SK-N-SH (cell line): Measurements from ENCODE around the gene ZIM2. TPM values are rescaled to one million over a fixed set of nuclear protein-coding genes. Genes with fewer than 3 reads are reported as not detected.

Experiments used
- CTCF ChIA-PET: fragments of 300-600, 350-600 bp; formaldehyde crosslinking; extraction: SDS; loops from one replicate; lab custom pipeline; 2021; lab: Yijun Ruan, JAX
- POLR2A ChIA-PET: fragments of 350-600 bp; sonication (Branson Sonifier 250); formaldehyde crosslinking; extraction: SDS; loops from one replicate; lab custom pipeline; 2020; ENCODE audit warnings: antibody characterized with exemption, inconsistent platforms; lab: Yijun Ruan, JAX
- DNase-seq: peaks from one replicate; pipeline ENCODE4 v3.0.0; 2012
- H2AFZ ChIP-seq: fragments of 200-600 bp; sonication (generic); 2 replicates; pipeline ENCODE4 v1.8.1; 2016; ENCODE audit warnings: antibody characterized with exemption, mild to moderate bottlenecking, low read depth
- H3F3A ChIP-seq: fragments of 200-600 bp; sonication (generic); replicated peaks from 2 replicates; pipeline ENCODE3; 2016; ENCODE audit warnings: antibody characterized with exemption, mild to moderate bottlenecking; ENCODE audit not compliant: insufficient read depth
- H3K27ac ChIP-seq, 2 experiments: fragments of 200-500 bp in 1 of 2; fragments of 200-600 bp in 1 of 2; sonication (Bioruptor generic) in 1 of 2; sonication (generic), shearing (Covaris generic) in 1 of 2; 2 replicates each; pipeline versions ENCODE4 v1.5.1 to v1.6.1; 2014 to 2016; ENCODE audit warnings: low read depth in 2 of 2, inconsistent platforms in 1 of 2, low read length in 1 of 2, mild to moderate bottlenecking in 1 of 2, mixed read lengths in 1 of 2
- H3K27me3 ChIP-seq: fragments of 200-600 bp; sonication (generic), shearing (Covaris generic); 2 replicates; pipeline ENCODE4 v1.6.1; 2016; ENCODE audit warnings: mixed run types; ENCODE audit not compliant: insufficient read depth
- H3K36me3 ChIP-seq, 2 experiments: fragments of 200-500 bp in 1 of 2; fragments of 200-600 bp in 1 of 2; sonication (Bioruptor generic) in 1 of 2; sonication (generic) in 1 of 2; replicated peaks in 1 of 2; 2 replicates each; pipeline versions ENCODE3 to v1.5.1; 2014 to 2016; ENCODE audit warnings: low read length in 1 of 2, mild to moderate bottlenecking in 1 of 2; ENCODE audit not compliant: insufficient read depth in 2 of 2, control insufficient read depth in 1 of 2
- H3K4me1 ChIP-seq, 2 experiments: fragments of 200-500 bp in 1 of 2; fragments of 200-600 bp in 1 of 2; sonication (Bioruptor generic) in 1 of 2; sonication (generic), shearing (Covaris generic) in 1 of 2; 2 replicates each; pipeline versions ENCODE4 v1.5.1 to v1.6.1; 2014 to 2016; ENCODE audit warnings: low read depth in 1 of 2, low read length in 1 of 2, mixed run types in 1 of 2; ENCODE audit not compliant: insufficient read depth in 2 of 2, control insufficient read depth in 1 of 2
- H3K4me2 ChIP-seq: fragments of 200-600 bp; sonication (generic), shearing (Covaris generic); 2 replicates; pipeline ENCODE4 v1.6.1; 2017; ENCODE audit warnings: mixed run types
- H3K4me3 ChIP-seq, 2 experiments: fragments of 200-500 bp in 1 of 2; fragments of 200-600 bp in 1 of 2; sonication (Bioruptor generic) in 1 of 2; sonication (generic), shearing (Covaris generic) in 1 of 2; 2 replicates each; pipeline versions ENCODE4 v1.5.1 to v1.8.1; 2014 to 2016; ENCODE audit warnings: low read depth in 2 of 2, inconsistent platforms in 1 of 2, low read length in 1 of 2, mild to moderate bottlenecking in 1 of 2, mixed read lengths in 1 of 2, moderate library complexity in 1 of 2
- H3K79me2 ChIP-seq: fragments of 200-600 bp; sonication (generic); 2 replicates; pipeline ENCODE4 v1.8.1; 2017; ENCODE audit warnings: mild to moderate bottlenecking; ENCODE audit not compliant: insufficient read depth
- H3K9ac ChIP-seq: fragments of 200-600 bp; sonication (generic); 2 replicates; pipeline ENCODE4 v1.6.1; 2017; ENCODE audit warnings: mixed run types
- H3K9me2 ChIP-seq: fragments of 200-600 bp; sonication (generic); 2 replicates; pipeline ENCODE4 v1.6.1; 2017; ENCODE audit warnings: mixed run types
- H3K9me3 ChIP-seq: fragments of 200-600 bp; sonication (generic); 2 replicates; pipeline ENCODE4 v1.6.1; 2017; ENCODE audit warnings: mixed run types, mild to moderate bottlenecking, moderate library complexity
- H4K20me1 ChIP-seq: fragments of 200-600 bp; sonication (generic); 2 replicates; pipeline ENCODE4 v1.6.1; 2017; ENCODE audit warnings: mild to moderate bottlenecking, mixed run types; ENCODE audit not compliant: insufficient read depth
- CHD2 ChIP-seq: fragments of 150-350 bp; IDR thresholded peaks from 2 replicates; pipeline ENCODE4 v1.6.1; 2018; ENCODE audit warnings: low read length; ENCODE audit not compliant: partially characterized antibody
- EZH2phosphoT487 ChIP-seq: fragments of 200-600 bp; sonication (generic); IDR thresholded peaks from 2 replicates; pipeline ENCODE4 v1.6.1; 2017; ENCODE audit warnings: low read depth, mixed run types, mild to moderate bottlenecking, antibody characterized with exemption, moderate library complexity, borderline replicate concordance
- FOSL2 ChIP-seq: IDR thresholded peaks from 2 replicates; pipeline ENCODE4 v1.4.0; 2012; ENCODE audit warnings: low read depth, mild to moderate bottlenecking, moderate library complexity, borderline replicate concordance
- FOXJ3 ChIP-seq: sonication (generic); formaldehyde crosslinking; IDR thresholded peaks from 2 replicates; pipeline ENCODE4 v1.5.1; 2020; ENCODE audit warnings: mild to moderate bottlenecking, missing genetic modification reagents
- GABPA ChIP-seq: IDR thresholded peaks from 2 replicates; pipeline ENCODE4 v1.4.0; 2012; ENCODE audit warnings: low read depth, mild to moderate bottlenecking
- GATA2 ChIP-seq: sonication (generic); formaldehyde crosslinking; IDR thresholded peaks from 2 replicates; pipeline ENCODE4 v1.5.0; 2020; ENCODE audit warnings: mild to moderate bottlenecking, missing genetic modification reagents
- JUND ChIP-seq: IDR thresholded peaks from 2 replicates; pipeline ENCODE4 v1.4.0; 2012
- POLR2AphosphoS5 ChIP-seq: IDR thresholded peaks from 2 replicates; pipeline ENCODE4 v1.6.1; 2012; ENCODE audit warnings: low read depth, low read length
- RCOR1 ChIP-seq: fragments of 150-350 bp; IDR thresholded peaks from 2 replicates; pipeline ENCODE4 v1.6.1; 2017; ENCODE audit warnings: antibody characterized with exemption, low read length
- SIN3A ChIP-seq: IDR thresholded peaks from 2 replicates; pipeline ENCODE4 v1.6.1; 2012; ENCODE audit warnings: low read depth, mild to moderate bottlenecking, low read length, moderate library complexity, borderline replicate concordance
- SMC3 ChIP-seq: IDR thresholded peaks from 2 replicates; pipeline ENCODE4 v1.6.1; 2012; ENCODE audit warnings: low read depth, low read length, improper control_type of control experiment
- TCF12 ChIP-seq: IDR thresholded peaks from 2 replicates; pipeline ENCODE4 v1.4.0; 2012
- TEAD4 ChIP-seq: IDR thresholded peaks from 2 replicates; pipeline ENCODE4 v1.4.0; 2012; ENCODE audit warnings: mild to moderate bottlenecking, borderline replicate concordance; ENCODE audit not compliant: insufficient read depth
- YY1 ChIP-seq: IDR thresholded peaks from 2 replicates; pipeline ENCODE4 v1.4.0; 2012; ENCODE audit warnings: low read depth, mild to moderate bottlenecking
- WGBS: methylation state at CpG from one replicate; pipeline ENCODE4 v1.1.6; 2017; ENCODE audit warnings: low lambda C conversion rate; 5-methylcytosine and 5-hydroxymethylcytosine counted together
- polyA plus RNA-seq, 3 experiments: library from polyadenylated mRNA; depleted of rRNA; stranded (reverse); fragments of >200 nt; gene quantifications; 2 replicates each; pipeline ENCODE4 v1.2.3, GENCODE V29; 2012
- TF ChIP-seq, protein P1 (sequence below): IDR thresholded peaks from 2 replicates; pipeline ENCODE4 v1.4.0; 2012; ENCODE audit warnings: low read depth, borderline replicate concordance
- TF ChIP-seq, protein P2 (sequence below): IDR thresholded peaks from 2 replicates; pipeline ENCODE4 v1.4.0; 2012; ENCODE audit warnings: low read depth, borderline replicate concordance

The ZIM2 gene
- polyA plus RNA-seq, 1 of the 3 experiments (the other 2 are of a cell fraction), result not detected

DNA sequence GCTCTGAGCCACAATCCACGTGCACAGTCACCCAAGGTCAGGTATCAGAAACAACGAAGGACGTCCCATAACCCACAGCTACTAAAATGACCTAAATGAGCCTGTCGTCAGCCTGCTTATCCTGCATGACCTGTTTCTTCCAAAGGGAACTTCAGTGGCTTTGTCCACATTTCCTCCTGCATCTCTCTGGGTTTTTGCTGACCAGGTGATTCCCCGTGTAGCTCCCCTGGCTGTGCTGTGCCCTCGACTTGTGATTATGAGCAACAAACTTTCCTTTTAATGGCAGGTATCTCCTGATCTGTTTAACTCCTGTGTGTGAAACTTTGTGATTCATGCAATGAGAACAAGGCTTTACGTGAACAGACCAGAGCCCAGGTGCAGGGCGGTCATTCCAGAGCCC, 81.0 kb downstream of the ZIM2 start:
- TF ChIP-seq CHD2 (no peak), FOXJ3 (no peak), FOSL2 (no peak), YY1 (no peak), GATA2 (no peak), RCOR1 (no peak), SMC3 (no peak), POLR2AphosphoS5 (no peak), JUND (no peak), TEAD4 (no peak)
- TF ChIP-seq, protein P1, sequence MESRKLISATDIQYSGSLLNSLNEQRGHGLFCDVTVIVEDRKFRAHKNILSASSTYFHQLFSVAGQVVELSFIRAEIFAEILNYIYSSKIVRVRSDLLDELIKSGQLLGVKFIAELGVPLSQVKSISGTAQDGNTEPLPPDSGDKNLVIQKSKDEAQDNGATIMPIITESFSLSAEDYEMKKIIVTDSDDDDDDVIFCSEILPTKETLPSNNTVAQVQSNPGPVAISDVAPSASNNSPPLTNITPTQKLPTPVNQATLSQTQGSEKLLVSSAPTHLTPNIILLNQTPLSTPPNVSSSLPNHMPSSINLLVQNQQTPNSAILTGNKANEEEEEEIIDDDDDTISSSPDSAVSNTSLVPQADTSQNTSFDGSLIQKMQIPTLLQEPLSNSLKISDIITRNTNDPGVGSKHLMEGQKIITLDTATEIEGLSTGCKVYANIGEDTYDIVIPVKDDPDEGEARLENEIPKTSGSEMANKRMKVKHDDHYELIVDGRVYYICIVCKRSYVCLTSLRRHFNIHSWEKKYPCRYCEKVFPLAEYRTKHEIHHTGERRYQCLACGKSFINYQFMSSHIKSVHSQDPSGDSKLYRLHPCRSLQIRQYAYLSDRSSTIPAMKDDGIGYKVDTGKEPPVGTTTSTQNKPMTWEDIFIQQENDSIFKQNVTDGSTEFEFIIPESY, result no peak
- TF ChIP-seq, protein P2, sequence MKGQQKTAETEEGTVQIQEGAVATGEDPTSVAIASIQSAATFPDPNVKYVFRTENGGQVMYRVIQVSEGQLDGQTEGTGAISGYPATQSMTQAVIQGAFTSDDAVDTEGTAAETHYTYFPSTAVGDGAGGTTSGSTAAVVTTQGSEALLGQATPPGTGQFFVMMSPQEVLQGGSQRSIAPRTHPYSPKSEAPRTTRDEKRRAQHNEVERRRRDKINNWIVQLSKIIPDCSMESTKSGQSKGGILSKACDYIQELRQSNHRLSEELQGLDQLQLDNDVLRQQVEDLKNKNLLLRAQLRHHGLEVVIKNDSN, result no peak
- no peak overlapping the region for H3K27ac ChIP-seq
- no peaks in the 10 kb centered on the region for H3K79me2 ChIP-seq
- no peak overlapping the region for H3K9ac ChIP-seq
- H2AFZ ChIP-seq, result no peak overlapping the region
- no peaks in the 10 kb centered on the region for H3K9me3 ChIP-seq
- ChIA-PET POLR2A (no interaction called here), CTCF (no interaction called here)
- no peaks in the 10 kb centered on the region for H3K36me3 ChIP-seq
- H3K4me2 ChIP-seq, result no peak overlapping the region
- no peaks in the 10 kb centered on the region for H4K20me1 ChIP-seq
- H3K27me3 ChIP-seq, result no peaks in the 10 kb centered on the region
- H3K4me3 ChIP-seq, result no peak overlapping the region
- H3F3A ChIP-seq, result no peaks in the 10 kb centered on the region
- WGBS, result 6% methylated on average over 8 of the region's 8 CpGs
- H3K4me1 ChIP-seq, result no peaks in the 10 kb centered on the region
- H3K9me2 ChIP-seq, result no peaks in the 10 kb centered on the region
- no peak for DNase-seq

DNA sequence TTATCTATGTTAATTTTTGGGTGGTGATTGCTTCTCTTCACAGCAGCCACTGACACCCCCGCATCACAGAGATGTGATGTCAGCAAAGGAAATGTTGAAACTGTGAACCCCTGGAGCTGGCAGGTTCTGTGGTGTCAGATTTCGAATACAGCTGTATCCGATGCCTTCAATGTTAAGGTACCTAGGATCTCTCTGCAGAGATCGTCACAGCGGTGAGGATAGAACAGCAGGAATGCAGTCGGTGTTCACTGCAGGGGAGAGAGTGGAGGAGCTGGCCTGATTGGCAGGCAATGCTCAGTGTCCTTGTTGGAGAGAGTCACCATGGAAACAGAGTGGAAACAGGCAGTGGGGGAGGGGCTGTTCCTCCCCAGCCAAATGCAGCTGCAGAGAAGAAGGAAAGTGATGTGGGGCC, 89.4 kb downstream of the ZIM2 start:
- H3K79me2 ChIP-seq, result no peaks in the 10 kb centered on the region
- no peak overlapping the region for H3K9ac ChIP-seq
- H3K27ac ChIP-seq, result no peak overlapping the region
- H3K4me3 ChIP-seq, result no peak overlapping the region
- no peaks in the 10 kb centered on the region for H3K36me3 ChIP-seq
- POLR2A ChIA-PET, result no interaction called here
- DNase-seq, result peak; percentile 27
- H3K4me1 ChIP-seq, result no peaks in the 10 kb centered on the region; a peak in 1 of 4 replicates
- H3K9me2 ChIP-seq, result no peaks in the 10 kb centered on the region
- CTCF ChIA-PET, result interaction anchor here (8.0 kb wide), 1 partner anchor 86 kb away, joined by 70 read pairs; no protein-coding TSS in a partner anchor
- no peak overlapping the region for H3K4me2 ChIP-seq
- TF ChIP-seq TCF12, result no peak
- TF ChIP-seq GABPA, result no peak
- no peak for TF ChIP-seq EZH2phosphoT487
- TF ChIP-seq SIN3A, result no peak
- TF ChIP-seq FOSL2, result no peak
- no peaks in the 10 kb centered on the region for H4K20me1 ChIP-seq
- H2AFZ ChIP-seq, result no peak overlapping the region
- no peaks in the 10 kb centered on the region for H3K9me3 ChIP-seq
- no peaks in the 10 kb centered on the region for H3F3A ChIP-seq
- 15% methylated on average over 6 of the region's 6 CpGs for WGBS
- no peaks in the 10 kb centered on the region for H3K27me3 ChIP-seq
